ENCODE results near the gene RPGR.

RPGR gene, protein sequence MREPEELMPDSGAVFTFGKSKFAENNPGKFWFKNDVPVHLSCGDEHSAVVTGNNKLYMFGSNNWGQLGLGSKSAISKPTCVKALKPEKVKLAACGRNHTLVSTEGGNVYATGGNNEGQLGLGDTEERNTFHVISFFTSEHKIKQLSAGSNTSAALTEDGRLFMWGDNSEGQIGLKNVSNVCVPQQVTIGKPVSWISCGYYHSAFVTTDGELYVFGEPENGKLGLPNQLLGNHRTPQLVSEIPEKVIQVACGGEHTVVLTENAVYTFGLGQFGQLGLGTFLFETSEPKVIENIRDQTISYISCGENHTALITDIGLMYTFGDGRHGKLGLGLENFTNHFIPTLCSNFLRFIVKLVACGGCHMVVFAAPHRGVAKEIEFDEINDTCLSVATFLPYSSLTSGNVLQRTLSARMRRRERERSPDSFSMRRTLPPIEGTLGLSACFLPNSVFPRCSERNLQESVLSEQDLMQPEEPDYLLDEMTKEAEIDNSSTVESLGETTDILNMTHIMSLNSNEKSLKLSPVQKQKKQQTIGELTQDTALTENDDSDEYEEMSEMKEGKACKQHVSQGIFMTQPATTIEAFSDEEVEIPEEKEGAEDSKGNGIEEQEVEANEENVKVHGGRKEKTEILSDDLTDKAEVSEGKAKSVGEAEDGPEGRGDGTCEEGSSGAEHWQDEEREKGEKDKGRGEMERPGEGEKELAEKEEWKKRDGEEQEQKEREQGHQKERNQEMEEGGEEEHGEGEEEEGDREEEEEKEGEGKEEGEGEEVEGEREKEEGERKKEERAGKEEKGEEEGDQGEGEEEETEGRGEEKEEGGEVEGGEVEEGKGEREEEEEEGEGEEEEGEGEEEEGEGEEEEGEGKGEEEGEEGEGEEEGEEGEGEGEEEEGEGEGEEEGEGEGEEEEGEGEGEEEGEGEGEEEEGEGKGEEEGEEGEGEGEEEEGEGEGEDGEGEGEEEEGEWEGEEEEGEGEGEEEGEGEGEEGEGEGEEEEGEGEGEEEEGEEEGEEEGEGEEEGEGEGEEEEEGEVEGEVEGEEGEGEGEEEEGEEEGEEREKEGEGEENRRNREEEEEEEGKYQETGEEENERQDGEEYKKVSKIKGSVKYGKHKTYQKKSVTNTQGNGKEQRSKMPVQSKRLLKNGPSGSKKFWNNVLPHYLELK

DNA sequence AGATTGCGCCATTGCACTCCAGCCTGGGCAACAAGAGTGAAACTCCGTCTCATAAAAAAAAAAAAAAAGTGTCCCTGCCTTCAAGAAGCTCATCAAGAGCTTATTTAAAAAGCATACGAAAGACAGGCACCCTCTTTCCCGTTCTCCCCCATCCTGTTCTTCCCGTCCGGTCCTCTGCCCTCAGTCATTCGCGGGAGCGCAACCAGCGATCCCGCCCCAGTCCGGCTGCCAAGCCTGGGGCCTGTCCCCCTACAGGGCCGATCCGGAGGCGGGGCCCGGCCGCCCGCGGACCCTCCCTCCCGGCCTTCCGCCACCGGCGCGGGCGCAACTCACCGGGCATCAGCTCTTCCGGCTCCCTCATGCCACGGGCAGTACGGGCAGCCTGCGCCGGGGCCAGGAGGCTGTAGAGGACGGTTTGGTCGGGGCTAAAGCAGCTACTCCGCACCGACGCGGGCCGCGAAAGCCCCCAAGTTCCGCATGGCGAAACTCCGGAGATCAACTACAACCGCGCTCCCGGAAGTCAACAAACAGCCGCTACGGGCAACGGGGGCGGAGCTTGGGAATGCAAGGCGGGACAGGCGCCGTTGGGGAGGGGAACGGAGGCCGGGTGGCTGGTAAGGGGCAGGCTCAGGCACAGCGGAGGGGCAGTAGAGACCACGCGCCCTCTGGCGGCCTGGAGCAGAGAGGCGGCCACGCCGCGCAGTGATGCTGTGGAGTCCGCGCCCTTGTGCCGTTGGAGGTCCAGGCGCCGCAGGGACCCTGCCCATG is at the start of gene RPGR:
Gene RPGR (minus strand): TSS at position 503 of the 768 bp plus-strand sequence. CDS start 142 bp downstream, at position 361.
- DNase-seq (ENCODE audit: low read depth in 2 of 2), result peak; percentile 78 to 80

DNA sequence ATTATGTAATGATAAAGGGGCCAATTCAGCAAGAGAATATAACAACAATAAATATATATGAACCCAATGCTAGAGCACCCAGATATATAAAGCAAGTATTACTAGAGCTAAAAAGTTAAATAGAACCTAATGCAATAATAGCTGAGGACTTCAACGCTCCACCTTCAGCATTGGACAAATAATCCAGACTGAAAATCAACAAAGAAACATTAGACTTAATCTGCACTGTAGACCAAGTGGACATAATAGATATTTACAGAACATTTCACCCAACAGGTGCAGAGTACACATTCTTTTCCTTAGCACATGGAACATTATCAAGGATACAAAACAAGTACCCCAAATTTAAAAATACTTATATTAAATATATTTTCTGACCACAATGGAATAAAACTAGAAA is 49.4 kb upstream of the RPGR start:
- no peak for DNase-seq (ENCODE audit: low read depth in 2 of 2)

DNA sequence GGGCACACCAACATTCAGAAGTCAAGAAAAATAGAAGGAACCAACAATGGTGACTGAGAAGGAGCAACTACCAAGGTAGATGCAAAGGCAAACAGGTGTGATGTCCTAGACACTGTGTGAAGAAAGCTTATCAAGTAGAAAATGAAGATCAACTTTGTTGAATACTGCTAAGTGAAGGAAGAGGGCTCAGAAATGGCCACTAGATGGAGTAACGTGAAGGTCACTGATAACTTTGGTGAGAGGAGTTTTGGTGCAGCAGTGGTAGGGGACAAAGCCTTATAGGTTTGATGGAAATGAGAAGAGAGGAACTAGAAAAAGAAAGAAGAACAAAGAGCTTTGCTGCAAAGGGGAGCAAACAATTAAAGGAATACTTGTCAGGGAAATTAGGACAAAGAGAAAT is 48.6 kb upstream of the RPGR start:
- DNase-seq (ENCODE audit: low read depth in 2 of 2), result no peak

DNA sequence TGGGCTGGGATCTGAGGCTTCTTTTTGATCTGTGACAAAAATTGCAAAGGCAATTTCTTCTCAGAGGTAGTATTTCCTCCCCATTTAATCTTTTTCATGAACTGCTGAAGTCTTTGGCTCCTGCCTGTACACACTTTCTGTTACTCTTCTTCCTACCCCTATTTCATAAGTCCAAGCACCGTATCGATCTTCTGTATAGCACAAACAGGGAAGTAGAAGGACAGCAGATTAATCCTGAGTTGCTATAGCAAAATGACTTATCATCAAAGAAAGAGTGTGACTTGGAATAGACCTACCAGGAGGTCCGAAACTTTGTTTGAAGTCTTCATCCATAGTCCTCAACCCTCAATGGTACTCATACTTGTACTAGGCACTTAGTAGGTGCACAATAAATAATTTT is 47.1 kb upstream of the RPGR start:
- DNase-seq (ENCODE audit: low read depth in 2 of 2), result no peak

DNA sequence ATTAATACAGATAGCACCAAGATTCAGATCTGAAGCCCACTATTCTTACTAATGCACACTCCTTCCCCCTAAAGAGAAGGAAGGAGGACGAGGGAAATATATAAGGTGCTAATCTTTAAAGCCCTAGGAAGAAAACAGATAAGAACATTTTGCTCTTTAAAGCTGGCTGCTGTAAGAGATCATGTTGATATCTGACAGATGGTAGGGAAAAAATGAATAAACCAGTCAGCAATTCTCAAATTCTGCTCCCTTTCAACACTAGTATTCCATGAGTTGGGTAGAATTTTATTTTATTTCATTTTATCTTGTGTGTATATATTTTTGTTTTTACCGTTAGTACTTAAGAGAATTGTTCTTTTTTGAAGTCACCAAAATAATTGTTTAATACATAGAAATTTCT is 44.3 kb upstream of the RPGR start:
- DNase-seq (ENCODE audit: low read depth in 2 of 2), result no peak

DNA sequence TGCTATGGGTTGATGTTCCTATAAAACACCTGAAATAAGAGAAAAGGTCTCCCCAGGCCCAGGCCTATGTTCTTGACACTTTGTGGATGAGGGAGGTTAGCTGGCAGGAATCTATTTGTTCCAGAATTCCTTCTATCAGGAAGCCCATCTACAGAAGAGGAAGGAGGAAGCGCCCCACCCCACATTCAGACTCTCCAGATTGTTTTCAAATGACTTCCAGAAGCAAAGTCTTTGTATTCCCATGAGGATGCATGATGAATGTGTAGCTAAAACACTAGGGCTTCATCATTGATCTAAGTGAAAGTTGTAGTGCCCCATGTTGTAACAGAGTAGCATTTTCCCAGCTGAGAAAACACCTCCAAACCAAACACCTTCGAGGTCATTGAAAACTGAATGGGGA is 41.5 kb upstream of the RPGR start:
- no peak for DNase-seq (ENCODE audit: low read depth in 2 of 2)

DNA sequence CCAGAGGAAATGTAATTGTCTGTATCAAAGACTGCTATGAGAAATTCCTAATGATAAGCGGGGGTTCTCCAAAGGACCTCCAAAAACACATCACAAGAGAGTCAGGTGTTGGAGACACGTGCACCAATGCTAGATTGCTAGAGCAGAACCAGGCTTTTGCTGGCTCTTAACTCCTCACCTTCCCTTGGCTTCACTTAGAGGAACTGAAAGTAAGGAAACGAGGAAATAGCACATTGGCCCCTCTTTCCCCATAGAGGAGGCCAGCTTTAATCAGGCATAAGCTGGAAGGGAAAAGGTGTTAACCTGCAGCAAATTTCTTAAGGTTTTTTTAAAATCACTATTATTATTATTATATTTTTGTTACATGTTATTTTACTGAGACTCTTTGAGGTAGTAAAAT is 38.6 kb upstream of the RPGR start:
- no peak for DNase-seq (ENCODE audit: low read depth in 2 of 2)

DNA sequence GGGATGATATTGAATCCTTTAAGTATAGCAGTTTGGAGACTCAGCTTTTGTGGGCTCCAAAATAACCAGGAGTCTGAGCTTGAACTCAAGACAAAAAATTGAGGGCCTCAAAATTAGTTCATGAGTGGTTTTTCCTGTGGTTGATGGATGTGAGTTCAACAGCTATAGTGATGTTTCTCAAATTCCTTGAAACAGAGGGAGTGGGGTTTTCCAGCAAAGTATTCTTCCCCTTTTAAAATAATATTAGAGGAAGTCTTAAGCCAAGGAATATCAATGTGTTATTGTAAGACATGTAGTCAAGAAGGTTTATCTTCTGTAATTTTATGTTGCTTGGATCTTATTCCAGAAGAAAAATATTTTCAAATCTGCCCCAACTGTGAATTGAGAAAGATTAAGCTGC is 35.7 kb upstream of the RPGR start:
- no peak for DNase-seq (ENCODE audit: low read depth in 2 of 2)

DNA sequence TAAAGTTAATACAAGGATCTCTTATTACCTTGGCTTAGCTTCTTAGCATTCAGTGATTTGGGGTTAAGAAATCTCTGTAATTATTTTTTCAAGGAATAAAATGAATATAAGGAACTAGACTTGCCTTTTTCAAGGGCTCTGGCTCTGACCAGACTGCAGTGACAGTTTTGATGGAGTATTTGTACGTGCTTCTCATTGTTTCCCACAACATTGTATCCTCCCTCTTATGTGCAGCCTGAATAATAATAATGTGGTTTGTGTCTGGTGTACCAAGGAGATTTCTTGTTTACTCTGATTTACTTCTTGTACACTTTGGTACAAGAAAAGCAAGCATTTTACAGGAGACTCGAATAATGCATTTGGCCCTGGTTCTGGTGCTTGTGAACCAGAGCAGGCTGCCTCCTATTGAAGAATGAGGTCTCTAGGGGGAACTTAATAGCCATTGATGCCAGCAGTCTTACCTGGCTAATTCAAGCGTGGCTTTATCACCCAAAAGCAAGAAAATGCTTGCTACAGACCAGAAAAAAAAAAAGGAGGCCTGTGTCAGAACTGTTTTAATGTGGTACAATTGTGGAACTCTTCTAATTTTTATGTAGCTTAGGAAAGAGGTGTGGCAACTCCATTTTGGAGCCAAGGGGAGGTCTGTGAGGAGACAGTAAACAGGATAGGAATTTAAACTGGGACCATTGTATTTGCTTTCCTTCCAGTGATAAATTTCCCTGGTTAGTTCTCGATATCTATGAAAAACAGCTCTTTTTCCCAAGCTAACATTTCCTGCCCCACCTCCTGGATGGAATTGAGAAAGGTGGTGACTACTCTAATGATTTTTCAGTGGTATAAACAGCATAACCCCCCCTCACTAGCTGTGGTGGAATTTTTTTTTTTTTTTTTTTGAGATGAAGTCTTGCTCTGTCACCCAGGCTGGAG is 30.7 kb upstream of the RPGR start:
- no peak for DNase-seq (ENCODE audit: low read depth in 2 of 2)

DNA sequence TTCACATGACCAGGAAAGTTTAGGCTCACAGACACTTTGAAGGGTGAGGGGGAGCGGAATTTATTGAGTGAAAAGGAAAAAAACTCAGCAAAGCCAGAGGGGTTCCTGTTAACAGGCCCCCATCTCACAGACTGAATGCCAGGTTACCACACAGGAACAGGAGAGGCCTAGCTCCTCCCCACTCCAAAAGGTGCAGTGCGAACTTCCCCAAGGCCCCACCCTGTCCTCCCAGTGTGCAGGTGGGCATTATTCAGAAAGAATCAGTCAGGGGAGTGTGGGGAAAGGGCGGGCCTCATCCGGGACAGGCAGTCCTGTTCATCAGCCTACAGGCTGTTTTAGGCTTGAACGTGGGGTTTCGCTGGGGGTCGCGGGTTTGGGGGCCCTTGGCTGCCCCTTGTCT is 29.1 kb upstream of the RPGR start:
- no peak for DNase-seq (ENCODE audit: low read depth in 2 of 2)

DNA sequence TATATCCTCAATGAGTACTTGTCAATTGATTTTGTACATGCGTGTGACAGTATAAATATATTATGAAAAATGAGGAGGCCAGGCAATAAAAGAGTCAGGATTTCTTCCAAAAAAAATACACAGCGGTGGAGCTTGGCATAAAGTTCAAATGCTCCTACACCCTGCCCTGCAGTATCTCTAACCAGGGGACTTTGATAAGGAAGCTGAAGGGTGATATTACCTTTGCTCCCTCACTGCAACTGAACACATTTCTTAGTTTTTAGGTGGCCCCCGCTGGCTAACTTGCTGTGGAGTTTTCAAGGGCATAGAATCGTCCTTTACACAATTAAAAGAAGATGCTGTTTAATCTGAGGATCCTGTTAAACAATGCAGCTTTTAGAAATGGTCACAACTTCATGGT is 25.1 kb upstream of the RPGR start, which contains the start of gene OTC:
Gene OTC (plus strand): TSS at position 243 of the 400 bp plus-strand sequence. CDS start 93 bp downstream, at position 336.
- no peak for DNase-seq (ENCODE audit: low read depth in 2 of 2)

DNA sequence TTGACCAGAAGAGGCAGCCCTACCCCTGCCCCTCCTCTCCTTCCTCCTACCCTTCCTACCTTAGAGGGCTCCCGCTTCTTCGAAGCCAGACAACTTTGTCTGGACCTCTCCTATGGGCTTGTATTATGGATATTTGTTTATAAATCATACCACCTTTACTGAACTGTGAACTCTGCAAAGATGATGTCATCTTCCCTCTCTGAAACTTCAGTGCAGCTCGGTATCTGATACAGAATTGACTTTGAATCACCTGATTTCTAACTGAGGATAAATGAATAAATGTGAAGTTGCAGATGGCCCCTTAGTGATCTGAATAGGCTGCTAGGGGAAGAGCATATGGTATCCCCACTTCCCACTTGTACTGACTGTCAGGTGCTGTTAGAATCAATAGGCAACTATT is 24.0 kb upstream of the RPGR start:
- no peak for DNase-seq (ENCODE audit: low read depth in 2 of 2)

DNA sequence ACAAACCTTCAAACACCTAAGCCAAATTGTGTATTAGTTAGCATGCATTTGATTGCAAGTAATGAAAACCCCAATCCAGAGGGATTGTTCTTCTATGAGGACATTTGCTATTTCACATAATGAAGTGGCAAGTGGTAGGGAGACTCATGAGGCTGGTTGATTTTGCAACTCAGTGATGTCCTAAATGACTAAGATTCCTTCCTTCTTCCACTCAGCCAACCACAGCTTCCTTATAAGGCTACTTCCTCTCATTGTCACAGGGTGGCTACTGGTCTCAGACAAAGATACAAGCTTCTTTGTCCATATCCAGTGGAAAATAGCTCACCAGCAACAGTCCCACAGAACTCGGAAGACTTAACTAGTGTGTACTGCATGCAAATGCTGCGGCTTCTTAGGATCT is 19.8 kb upstream of the RPGR start:
- no peak for DNase-seq (ENCODE audit: low read depth in 2 of 2)

DNA sequence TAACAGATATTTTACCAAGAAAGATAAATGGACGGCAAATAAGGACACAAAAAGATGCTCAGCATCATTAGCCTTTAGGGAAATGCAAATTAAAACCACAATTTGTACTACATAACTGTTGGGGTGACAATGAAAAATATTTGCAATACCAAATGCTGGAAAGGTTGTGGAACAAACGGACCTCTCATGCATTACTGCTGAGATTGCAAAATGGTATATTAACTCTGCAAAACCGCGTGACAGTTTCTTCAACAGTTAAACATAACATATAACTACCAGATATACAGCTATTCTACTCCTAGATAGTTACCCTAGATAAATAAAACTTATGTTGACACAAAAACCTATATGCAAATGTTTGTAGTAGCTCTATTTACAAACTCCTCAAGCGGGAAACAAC is 18.8 kb upstream of the RPGR start:
- no peak for DNase-seq (ENCODE audit: low read depth in 2 of 2)

DNA sequence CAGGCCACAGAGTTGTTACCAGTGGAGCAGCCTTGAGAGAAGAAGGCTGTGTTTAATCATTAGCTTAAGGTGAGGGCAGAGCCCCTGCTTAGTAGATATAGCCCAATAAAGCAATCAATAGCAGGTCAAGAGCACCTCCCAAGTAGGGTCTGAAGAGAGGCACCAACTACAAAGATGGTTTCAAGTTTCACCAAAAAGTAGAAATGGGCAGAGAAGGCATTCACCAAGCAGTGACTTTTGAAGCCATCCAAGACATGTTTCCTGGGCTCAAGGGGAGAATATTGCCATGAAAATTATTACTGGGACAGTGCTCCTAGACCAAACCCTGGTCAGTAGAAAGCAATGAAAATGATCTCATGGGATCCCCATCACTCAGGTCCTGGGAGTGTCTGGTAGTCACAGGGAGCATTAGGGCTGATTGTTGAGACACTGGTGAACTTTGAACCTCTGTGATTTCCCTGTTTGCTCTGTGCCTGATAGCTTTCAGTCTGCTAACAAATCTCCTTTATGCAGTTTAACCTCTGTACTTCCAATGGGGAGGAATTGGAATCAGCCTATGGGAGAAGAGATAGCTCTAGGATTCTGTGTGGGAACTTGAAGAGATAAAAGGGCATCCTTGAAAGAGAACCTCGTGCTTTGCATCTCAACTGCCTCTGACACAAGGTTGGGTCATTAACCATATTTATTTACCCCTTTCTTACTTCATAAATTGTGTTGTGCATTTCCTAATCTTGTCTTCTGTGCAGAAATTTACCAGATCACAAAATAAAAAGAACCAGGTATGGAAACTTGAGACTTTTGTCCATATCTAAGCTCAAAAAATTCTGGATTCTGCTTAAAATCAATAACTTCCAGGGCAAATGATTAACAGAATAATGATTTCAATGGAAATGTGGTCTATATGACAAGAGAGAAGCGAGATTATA is 15.8 kb upstream of the RPGR start:
- DNase-seq (ENCODE audit: low read depth in 2 of 2), result no peak

DNA sequence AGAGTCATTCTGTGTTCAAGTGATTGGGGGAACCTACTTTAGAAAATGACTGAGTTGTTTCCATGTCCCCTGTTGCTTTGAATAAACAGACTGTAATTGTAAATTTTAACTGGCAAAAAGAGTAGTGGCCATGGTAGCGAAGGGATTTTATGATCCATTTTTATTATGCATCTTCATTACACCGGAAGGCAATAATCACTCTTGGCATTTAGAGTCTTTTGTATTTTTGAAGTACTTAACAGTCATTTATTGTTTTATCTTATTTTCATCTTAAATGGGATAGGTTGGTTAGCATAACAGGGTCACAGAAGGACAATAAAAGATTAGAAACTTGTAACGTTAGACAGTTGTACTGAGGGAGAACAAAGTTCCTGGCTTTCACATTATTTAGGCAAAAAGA is 14.1 kb upstream of the RPGR start:
- no peak for DNase-seq (ENCODE audit: low read depth in 2 of 2)

DNA sequence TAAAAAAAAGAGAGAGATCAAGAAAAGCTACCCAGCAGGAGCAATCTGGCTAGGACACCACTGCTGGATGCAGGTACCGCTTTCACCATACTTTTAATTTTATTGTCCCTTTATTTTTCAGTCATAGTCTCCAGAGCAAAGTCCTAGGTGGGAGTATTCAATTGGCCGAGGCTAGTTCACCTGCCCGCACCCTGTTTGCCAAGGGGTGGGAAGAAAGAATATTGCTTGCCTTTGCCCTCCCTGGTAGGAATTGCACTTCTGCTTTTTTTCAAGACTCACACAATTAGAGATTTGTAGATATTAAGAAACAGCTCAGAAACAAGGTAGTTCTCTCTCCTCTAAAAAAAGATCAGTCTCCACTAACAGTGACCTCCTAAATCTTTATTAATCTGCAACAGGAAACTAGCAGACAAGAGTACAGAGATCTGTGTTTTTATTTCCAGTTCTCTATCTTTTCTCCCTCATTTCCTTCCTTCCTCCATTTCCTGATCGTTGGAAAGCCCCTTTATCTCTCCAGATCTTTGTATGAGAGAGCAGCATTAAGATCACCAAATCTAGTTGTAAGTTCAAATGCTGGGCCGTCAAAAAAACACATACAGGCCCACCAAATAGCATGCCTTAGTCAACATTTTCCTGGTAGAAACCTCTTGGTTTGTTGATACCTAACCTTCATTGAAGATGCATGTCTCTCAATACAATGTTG is 9.4 kb upstream of the RPGR start:
- no peak for DNase-seq (ENCODE audit: low read depth in 2 of 2)

DNA sequence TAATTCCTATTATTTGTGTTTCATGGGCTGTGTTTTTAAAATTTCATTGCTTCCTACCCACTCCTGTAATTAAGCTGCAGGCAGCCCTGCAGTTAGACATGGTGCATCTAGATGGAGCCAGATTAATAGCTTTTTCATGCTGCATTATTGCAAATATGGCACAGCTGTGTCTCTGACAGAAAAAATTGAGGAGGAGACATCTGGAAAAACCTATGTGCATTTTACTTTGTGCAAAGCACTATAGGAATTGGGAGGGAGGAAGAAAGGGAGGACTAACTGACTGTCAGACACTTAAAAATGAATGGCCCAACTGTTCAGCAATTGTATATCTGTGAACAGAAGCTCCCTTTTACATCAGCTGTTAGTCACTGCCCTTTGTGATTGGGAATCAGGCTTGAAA is 8.1 kb upstream of the RPGR start:
- no peak for DNase-seq (ENCODE audit: low read depth in 2 of 2)

DNA sequence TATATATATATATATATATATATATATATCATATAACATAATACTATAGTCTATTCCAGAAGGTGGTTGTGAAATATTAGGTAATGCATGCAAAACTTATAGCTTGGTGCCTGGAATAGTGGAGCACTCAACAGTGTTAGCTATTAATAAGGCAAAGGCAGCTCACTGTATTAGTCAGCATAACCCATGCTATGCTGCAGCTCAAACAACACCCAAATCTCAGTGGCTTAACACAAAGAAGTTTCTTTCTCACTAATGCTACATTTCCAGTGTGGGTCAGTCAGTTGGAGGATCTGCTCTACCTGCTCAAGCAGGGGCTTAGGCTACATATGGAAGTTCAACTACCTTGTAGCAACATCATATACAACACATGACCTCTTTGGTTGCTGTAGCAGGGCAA is 5.2 kb upstream of the RPGR start:
- no peak for DNase-seq (ENCODE audit: low read depth in 2 of 2)

Measured in activated CD8-positive, alpha-beta memory T cell treated with anti-CD3 and anti-CD28 coated beads for 4 hours (primary cell).